Activated CD8-positive, alpha-beta memory T cell treated with anti-CD3 and anti-CD28 coated beads for 4 hours (primary cell): Measurements from ENCODE around the gene APLN.
A peak's percentile ranks its signal among the peaks of the same experiment; 100 is the strongest.

ENCODE experiments used
- DNase-seq, 2 donors: peaks; one replicate each; pipeline ENCODE4 v3.0.0-alpha.2; 2020; ENCODE audit warnings: low read depth in 2 of 2

APLN gene

GRCh38 chrX:129641469-129641868 lies 13.3 kb downstream of the APLN start:
- DNase-seq: no peak

- DNase-seq: no peak
Observed at GRCh38 chrX:129640737-129641136, 14.0 kb downstream of the APLN start.

- DNase-seq: no peak
Observed at GRCh38 chrX:129638917-129639316, 15.8 kb downstream of the APLN start.

GRCh38 chrX:129637217-129638109 lies 17.3 kb downstream of the APLN start:
- DNase-seq: peak; percentile 36 to 64

- DNase-seq: no peak
Observed at GRCh38 chrX:129636175-129636681, 18.5 kb downstream of the APLN start.

GRCh38 chrX:129634541-129634940 lies 20.2 kb downstream of the APLN start:
- no peak for DNase-seq

GRCh38 chrX:129632443-129632842 lies 22.3 kb downstream of the APLN start:
- no peak for DNase-seq

GRCh38 chrX:129631849-129632248 lies 22.9 kb downstream of the APLN start:
- no peak for DNase-seq

GRCh38 chrX:129629837-129630236 lies 24.9 kb downstream of the APLN start:
- DNase-seq: no peak

GRCh38 chrX:129626026-129626425 lies 28.7 kb downstream of the APLN start:
- no peak for DNase-seq

GRCh38 chrX:129622757-129623301 lies 31.9 kb downstream of the APLN start:
- DNase-seq: no peak

- no peak for DNase-seq
Observed at GRCh38 chrX:129618997-129619396, 35.8 kb downstream of the APLN start.

GRCh38 chrX:129617420-129617819 lies 37.3 kb downstream of the APLN start:
- DNase-seq: no peak

- no peak for DNase-seq
Observed at GRCh38 chrX:129614481-129615255, 40.1 kb downstream of the APLN start.

- no peak for DNase-seq
Observed at GRCh38 chrX:129613596-129613995, 41.2 kb downstream of the APLN start.

- no peak for DNase-seq
Observed at GRCh38 chrX:129612396-129612795, 42.4 kb downstream of the APLN start.

GRCh38 chrX:129609395-129609794 lies 45.4 kb downstream of the APLN start:
- no peak for DNase-seq

- DNase-seq: no peak
Observed at GRCh38 chrX:129608496-129608895, 46.3 kb downstream of the APLN start.

- peak; percentile 19 to 22 for DNase-seq
Observed at GRCh38 chrX:129606918-129607317, 47.8 kb downstream of the APLN start.

- no peak for DNase-seq
Observed at GRCh38 chrX:129600981-129601424, 53.8 kb downstream of the APLN start.

- DNase-seq: no peak
Observed at GRCh38 chrX:129599996-129600395, 54.8 kb downstream of the APLN start.

GRCh38 chrX:129599499-129599898 lies 55.3 kb downstream of the APLN start:
- no peak for DNase-seq
